PFSK-1 (cell line): ENCODE measurements around the gene HMG20B.

Source experiments
- FOXP2 ChIP-seq: optimal IDR thresholded peaks from 2 replicates; pipeline ENCODE3; 2011; ENCODE audit warnings: borderline replicate concordance, control low read depth, inconsistent platforms; ENCODE audit not compliant: insufficient read depth; ENCODE audit errors: extremely low read length, extremely low read depth
- POLR2AphosphoS5 ChIP-seq: IDR thresholded peaks from 2 replicates; pipeline ENCODE4 v1.6.1; 2012; ENCODE audit warnings: low read depth, mild to moderate bottlenecking, control low read depth, low read length, moderate library complexity
- SIN3A ChIP-seq: IDR thresholded peaks from 2 replicates; pipeline ENCODE4 v1.6.1; 2012; ENCODE audit warnings: mild to moderate bottlenecking, low read length, moderate library complexity, borderline replicate concordance; ENCODE audit not compliant: insufficient read depth
- TAF1 ChIP-seq: IDR thresholded peaks from 2 replicates; pipeline ENCODE4 v1.6.1; 2012; ENCODE audit warnings: low read length, control low read depth, borderline replicate concordance; ENCODE audit not compliant: insufficient read depth
- TF ChIP-seq, protein P1 (sequence below), 2 experiments: IDR thresholded peaks; 2 replicates each; pipeline versions ENCODE4 v1.6.1 to v1.8.0; 2011 to 2012; ENCODE audit warnings: low read depth in 2 of 2, low read length in 2 of 2, control low read depth in 1 of 2, inconsistent platforms in 1 of 2, mild to moderate bottlenecking in 1 of 2, moderate library complexity in 1 of 2; ENCODE audit not compliant: insufficient read depth in 1 of 2

The HMG20B gene

DNA sequence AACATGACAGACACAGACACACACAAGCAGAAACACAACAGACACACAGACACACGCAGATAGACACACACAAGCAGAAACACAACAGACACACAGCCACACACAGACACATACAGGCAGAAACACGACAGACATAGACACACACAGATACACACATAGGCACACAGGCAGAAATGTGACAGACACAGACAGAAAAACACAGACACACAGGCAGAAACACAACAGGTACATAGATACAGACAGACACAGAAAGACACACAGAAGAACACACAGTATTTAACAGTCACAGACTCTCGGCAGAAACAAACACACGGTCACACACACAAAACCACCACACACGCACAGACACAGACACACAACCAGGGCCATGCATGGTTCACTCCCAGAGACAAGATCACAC, 33.0 kb downstream of the HMG20B start:
- TF ChIP-seq FOXP2 (no peak), TAF1 (no peak), POLR2AphosphoS5 (no peak), SIN3A (no peak)
- TF ChIP-seq, protein P1, sequence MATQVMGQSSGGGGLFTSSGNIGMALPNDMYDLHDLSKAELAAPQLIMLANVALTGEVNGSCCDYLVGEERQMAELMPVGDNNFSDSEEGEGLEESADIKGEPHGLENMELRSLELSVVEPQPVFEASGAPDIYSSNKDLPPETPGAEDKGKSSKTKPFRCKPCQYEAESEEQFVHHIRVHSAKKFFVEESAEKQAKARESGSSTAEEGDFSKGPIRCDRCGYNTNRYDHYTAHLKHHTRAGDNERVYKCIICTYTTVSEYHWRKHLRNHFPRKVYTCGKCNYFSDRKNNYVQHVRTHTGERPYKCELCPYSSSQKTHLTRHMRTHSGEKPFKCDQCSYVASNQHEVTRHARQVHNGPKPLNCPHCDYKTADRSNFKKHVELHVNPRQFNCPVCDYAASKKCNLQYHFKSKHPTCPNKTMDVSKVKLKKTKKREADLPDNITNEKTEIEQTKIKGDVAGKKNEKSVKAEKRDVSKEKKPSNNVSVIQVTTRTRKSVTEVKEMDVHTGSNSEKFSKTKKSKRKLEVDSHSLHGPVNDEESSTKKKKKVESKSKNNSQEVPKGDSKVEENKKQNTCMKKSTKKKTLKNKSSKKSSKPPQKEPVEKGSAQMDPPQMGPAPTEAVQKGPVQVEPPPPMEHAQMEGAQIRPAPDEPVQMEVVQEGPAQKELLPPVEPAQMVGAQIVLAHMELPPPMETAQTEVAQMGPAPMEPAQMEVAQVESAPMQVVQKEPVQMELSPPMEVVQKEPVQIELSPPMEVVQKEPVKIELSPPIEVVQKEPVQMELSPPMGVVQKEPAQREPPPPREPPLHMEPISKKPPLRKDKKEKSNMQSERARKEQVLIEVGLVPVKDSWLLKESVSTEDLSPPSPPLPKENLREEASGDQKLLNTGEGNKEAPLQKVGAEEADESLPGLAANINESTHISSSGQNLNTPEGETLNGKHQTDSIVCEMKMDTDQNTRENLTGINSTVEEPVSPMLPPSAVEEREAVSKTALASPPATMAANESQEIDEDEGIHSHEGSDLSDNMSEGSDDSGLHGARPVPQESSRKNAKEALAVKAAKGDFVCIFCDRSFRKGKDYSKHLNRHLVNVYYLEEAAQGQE (IDR thresholded peaks at IDR 0.05; ENCODE audit: insufficient read depth in 1 of 2, low read depth in 2 of 2, low read length in 2 of 2) = no peak

DNA sequence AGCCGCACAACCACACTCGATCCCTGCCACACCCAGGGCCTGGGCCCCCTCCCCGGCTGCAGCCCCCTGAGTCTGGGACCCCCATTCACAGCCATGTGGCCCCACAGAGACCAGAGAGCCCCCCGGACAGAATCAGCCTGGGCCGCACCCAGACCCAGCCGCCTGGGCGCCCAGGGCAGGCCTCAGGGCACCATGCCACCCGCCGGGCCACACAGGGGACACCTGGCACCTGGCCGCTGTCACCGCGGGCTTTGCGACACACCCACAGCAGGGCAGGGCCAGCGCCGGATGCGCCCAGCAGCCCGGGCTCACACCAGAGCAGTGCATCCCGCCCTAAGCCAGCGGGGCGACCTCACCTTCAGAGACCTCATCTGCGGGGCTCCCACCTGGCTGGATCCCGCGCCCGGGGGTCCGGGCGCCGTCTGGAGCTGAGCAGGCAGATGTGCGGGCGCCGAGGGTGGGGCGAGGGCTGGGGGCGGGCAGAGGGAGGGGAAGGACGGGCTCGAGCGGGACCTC, 33.5 kb downstream of the HMG20B start:
- TF ChIP-seq POLR2AphosphoS5 (no peak), FOXP2 (peak; percentile 23)

DNA sequence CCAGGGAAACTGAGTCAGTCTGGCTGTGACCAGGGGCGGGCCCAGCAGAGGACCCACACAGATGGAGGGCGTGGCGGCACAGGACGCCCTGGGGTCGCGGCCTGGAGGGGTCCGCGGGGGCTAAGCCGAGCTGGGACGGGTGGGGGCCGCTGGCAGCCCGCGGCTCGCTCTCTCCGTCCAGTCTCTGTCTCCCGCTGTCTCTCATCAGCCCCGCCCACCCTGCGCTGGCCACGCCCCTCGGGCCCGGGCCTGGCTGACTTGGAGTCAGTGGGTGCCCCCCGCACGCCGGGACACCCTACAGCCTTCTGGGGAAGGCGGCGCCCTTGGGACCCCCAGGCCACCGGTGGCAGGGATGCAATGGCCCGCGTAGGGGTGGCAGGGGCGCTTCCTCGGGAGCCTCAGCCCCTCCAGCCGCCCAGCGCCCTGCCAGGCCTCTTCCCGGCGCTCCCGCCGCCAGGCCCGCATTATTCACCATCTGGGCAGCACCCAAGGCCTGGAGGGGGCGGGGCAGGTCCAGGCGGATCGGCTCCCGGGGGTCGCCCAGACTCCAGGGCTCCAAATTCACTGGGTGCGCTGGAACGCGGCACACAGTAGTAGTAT, 34.0 kb downstream of the HMG20B start, which contains the start of gene TBXA2R:
TSS of gene TBXA2R (minus strand) at position 186 of the 600 bp plus-strand sequence. CDS start 6,241 bp downstream, outside the sequence.
- TF ChIP-seq TAF1 (no peak), POLR2AphosphoS5 (no peak), SIN3A (no peak), FOXP2 (no peak)
- TF ChIP-seq, protein P1 (IDR thresholded peaks at IDR 0.05; ENCODE audit: insufficient read depth in 1 of 2, low read depth in 2 of 2, low read length in 2 of 2) = no peak

DNA sequence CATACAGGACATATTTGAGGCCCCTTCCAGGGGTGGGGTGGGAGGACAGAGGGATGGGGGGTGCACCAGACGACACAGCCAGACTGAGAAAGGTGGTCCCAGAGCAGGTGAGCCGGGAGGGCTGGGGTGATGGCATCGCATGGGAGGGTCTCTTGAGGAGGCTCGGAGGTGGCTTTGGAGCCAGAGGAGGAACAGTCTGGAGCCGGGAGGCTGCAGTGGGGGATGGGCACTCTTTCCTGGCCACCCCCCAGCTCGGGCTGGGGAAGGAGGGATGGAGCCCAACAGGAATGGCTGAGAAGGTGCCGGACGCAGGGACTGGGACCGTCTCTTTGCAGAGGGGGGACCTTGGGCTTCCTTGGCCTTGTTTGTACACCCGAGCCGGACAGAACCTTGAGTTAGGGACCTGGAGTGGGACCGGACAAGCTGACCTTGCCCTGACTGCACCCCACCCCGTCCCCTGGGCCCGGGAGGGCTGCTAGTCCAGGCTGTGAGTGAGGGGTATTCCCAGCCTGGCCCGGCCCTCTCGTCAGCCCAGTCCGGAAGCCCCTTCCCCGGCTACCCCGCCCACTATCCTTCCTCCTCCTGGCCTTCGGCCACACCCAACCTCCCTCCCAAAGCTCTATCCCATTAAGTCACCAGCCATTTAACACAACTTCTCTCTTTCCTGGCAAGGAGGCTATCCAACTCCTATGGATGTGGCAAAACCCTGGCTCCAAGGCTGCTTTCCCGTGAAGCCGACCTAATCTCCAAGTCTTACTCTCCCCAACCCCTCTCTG, 34.7 kb downstream of the HMG20B start:
- TF ChIP-seq TAF1 = no peak

DNA sequence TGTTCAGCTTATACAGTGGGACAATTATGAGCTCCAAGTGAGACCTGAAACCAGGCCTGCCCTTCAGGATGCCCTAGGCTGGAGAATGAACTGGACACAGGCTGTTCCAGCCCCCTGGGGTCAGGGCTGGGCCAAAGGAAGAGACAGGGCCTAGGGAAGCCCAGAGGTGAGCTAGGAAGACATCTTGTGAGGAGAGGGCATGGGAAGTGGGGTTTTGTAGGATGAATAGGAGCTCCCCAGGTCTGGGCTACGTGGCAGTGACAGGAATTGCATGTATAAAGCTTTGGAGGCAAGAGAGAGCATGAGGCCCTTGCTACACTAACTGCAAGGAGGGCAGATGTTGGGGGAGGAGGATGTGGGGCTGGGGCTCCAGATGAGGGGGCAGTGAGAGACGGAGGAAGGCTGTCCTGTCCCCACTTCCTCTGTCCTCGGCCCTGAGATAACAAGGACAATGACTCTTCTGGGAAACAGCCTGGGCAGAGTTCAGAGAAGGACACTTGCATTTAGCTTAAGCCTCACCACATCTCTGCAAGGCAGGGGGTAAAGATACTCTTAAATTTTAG, 35.4 kb downstream of the HMG20B start:
- TF ChIP-seq POLR2AphosphoS5 (no peak), FOXP2 (no peak), TAF1 (no peak), SIN3A (no peak)

DNA sequence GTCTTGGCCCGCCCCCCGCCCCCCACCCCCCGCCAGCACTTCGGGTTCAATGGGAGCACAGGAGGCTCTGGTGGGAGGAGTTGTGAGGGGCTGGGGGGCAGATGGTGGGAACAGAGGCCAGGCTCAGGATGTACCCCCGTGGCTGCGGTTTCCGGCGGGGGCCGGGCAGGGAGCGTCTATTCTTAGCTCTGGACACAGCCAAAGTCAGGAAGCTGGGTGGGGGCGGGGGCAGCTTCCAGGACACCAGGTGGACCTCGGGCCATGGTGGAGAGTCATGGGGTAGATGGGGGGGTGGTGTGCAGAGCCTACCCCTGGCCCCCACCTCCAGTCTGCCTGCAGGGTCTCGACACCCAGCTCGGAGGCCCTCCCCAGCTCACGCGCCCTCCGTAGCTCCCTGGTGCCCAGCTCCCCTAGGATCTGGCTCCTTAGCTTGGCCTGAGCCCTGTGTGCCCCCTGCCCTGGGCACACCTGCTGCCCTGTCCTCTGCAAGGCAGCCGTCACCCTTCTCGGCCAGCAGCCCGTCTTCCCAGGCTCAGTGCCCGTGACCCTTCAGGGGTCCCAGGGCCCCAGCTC, 36.1 kb downstream of the HMG20B start:
- TF ChIP-seq SIN3A (no peak), FOXP2 (peak; percentile 27)

DNA sequence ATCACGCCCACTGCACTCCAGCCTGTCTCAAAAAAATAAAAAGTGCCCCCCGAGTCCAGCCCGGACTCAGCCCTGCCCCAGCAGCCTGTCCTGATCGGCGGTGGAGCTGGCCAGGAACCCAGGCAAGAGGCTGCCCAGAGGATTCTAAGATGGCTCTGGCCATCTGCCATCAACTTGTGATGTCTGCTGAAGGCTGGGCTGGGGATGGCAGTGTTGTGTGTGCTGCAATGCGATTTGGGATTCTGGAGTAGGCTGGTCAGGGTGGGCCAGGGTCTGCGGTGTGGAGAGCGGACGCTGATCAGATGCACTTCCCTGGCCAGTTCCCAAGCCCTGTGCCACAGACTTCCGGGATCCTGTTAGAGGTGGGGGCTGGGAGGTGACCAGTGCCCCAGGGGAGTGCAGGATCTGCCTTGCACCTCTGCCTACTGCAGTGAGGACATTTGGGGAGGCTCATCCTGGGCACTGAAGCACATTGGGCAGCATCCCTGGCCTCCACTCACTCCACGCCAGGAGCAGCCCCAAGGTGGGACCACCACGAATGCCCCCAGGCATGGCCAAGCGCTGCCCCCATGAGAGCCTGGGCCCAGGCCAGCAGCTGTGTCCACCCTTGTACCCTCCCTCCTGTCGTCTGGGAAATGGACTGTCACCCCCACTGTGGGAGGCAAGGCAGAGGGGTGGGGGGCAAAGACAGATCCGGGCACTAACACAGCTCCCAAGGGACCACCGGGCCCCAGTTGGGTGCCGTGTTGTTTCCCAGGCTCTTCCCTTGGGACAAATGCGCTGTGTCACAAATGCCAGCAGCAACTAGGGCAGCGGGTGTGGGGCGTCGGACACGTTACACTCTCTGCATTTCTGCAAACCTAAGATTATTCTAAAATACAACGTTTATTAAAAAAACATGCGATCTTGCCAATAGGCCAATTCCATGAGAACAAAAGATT, 37.3 kb downstream of the HMG20B start:
- TF ChIP-seq SIN3A = no peak
- no peak for TF ChIP-seq TAF1
- no peak for TF ChIP-seq FOXP2
- no peak for TF ChIP-seq POLR2AphosphoS5
- TF ChIP-seq, protein P1 (IDR thresholded peaks at IDR 0.05; ENCODE audit: insufficient read depth in 1 of 2, low read depth in 2 of 2, low read length in 2 of 2) = no peak
